T-helper 9 cell (primary cell): ENCODE measurements around the gene PPARG.
"Not testable (repeated sequence)": the region's sequence is repeated elsewhere in the genome, so short reads cannot be mapped to it uniquely, and the experiment has no call there.

ENCODE experiments used
- DNase-seq: peaks from one replicate; pipeline ENCODE4 v3.0.0-alpha.2; 2020

PPARG gene

DNA sequence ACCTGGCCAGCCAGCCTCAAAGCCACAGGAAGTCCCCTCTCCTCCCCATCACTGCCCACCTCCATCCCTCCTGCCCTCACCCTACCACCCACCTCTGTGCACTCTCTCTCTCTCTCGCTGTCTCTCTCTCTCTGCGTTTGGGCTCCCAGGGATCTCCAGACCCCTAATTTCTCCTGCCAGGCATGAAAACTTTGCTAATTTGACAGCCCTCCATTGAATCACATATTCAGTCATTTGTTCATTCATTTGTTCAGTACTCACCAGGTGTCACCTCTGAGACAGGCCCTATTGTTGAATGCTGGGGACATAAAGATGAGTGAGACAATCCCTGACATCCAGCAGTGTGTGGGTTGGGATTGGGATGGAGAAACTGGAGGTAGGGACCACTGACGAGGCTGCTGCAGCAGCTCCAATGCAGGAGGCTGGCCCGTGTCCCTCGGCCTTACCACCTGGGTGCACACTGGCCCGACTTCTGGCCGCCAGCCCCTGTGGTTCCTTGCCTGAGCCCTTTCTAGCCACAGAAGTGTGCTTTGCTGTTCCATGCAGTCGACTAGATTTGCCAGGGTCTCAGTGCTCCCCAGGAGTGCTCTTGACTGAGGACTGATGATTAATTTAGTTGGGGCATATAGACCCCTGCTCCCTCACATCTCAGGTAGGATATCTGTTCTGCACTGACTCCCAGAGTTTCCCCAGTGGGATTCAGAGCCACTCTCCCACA is 156.8 kb downstream of the PPARG start:
- no peak for DNase-seq

GRCh38 chr3:12446298-12446697 is 157.4 kb downstream of the PPARG start:
- DNase-seq: no peak

GRCh38 chr3:12447075-12447474 is 158.2 kb downstream of the PPARG start:
- DNase-seq: no peak

GRCh38 chr3:12448404-12449202 is 159.7 kb downstream of the PPARG start:
- DNase-seq: not testable (repeated sequence)

GRCh38 chr3:12449889-12450682 is 161.2 kb downstream of the PPARG start:
- DNase-seq: no peak

DNA sequence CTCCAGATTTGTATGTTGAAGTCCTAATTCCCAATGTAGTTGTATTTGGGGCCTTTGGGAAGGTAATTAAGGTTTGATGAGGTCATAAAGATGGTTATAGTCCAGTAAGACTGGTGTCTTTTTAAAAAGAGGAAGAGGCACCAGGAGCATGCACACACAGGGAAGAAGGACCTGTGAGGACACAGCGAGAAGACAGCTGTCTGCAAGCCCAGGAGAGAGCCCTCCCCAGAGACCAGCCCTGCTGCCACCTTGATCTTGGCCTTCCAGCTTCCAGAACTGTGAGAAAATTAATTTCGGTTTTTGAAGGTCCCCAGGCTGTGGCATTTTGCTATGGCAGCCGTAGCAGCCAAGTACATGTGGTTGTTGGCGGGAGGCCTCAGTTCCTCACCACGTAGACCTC is 162.6 kb downstream of the PPARG start:
- DNase-seq: no peak

- DNase-seq: no peak
Observed at GRCh38 chr3:12451960-12452359, 163.1 kb downstream of the PPARG start.

DNA sequence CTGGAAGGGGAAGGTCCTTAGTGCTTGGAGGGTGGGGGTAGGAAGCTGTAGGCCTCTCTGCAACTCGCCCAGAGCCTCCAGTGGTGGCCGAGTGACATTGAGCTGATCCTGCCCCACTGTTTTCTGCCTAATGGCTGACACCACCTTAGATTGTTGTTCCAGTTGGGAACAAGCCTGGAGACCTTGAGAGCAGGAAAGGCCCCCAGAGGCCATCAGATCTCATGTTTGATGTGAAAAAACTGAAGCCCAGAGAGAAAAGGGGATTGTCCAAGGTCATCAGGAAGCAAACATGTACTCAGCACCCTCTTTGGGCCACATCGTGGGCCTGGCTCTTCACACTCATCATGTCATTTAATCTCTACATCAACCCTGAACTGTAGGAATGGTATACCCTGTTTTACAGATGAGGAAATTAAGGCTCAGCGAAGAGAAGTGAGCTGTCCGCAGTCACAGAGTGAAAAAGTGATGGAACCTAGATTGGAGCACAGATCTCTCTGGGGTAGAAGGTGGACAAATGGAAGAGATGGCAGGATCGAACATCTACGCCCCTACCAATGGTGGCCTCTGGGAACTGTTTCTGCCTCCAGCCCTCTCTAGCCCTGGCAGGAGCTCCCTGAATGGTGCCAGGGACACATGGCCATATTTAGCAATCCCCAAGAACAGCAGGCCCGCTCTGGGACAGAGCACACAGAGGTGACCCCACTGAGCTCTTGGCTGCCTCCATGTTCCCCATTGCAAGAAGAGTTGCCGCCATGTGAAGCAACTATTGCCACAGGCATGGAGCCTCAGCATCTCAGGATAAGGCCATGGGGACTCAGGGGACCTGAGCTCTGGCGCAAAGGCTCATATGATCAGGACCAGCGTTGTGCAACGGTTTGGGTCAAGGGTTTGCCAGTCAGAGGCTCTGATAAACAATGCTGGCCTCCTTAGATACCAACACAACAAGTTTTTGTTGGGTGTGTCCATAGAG is 163.8 kb downstream of the PPARG start:
- DNase-seq: no peak

DNA sequence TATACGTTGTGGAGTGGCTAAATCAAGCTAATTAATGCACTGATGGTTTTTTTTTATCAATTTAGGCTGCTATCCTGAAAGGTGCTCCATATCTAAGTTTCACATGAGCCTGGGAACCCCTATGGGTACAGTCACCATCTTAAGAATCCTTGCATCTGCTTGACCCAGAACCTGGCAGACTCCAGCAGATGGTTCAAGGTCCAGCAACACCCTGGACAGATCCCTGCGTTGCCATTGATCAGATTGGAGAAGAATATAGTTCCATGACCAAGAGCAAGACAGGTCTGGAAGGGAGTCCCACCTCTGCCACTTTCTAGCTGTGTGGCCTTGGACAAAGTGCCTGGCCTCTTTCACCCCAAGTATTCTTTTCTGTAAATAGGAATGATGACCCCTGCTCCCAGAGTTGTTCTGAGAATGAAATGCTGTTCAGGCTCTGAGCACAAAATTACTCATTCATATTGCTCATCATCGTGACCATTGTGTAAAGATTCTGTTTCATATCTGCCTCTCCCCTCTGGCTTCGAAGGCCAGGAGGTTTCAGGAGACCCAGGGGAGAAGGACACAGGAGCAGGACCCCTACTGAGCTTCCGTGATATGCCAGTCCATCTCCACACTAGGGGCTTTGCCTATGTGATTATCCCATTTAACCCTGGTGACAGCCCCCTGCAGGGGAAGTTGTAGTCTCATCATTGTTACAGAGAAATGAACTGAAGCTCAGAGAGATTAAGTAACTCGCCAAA is 165.4 kb downstream of the PPARG start:
- DNase-seq: no peak

- DNase-seq: no peak
Observed at GRCh38 chr3:12454816-12455121, 165.9 kb downstream of the PPARG start.

DNA sequence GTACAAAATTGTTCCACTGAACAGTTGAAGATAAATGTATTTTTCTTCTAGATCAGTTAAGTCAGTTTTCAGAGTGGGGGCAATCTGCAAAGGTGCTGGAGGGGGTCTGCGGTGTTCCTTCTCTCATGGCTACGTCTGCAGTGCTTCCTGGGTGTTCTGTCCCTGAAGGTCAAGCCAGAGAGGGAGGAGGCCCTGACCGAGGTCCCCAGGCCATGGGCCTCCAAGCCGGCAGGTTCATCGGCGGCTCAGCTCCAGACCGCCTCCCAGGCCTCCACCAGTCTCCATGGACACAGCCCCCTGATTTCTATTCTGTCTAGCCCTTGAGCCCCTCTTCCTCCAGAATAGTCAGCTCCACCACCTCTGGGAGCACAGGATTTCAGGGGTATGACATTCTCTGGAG is 166.9 kb downstream of the PPARG start:
- DNase-seq: no peak

DNA sequence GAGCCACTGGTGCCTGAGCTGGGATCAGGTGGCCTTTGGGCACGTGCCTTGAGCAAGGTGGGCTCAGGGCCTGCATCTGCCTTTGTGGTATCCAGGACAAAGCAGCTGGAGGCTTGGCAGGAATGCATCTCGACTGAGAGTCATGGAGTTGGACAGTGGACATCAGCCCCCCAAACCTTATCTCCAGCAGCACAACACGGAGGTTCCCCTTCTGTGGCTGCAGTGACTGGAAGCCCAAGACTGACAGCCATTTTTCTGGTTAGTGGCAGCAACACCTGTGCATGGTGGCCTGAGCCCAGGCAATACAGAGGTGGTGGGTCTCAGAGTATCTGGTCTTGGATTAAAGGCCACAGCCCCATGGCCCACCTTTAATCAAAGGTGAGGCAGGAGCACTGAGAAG is 167.6 kb downstream of the PPARG start:
- no peak for DNase-seq

DNA sequence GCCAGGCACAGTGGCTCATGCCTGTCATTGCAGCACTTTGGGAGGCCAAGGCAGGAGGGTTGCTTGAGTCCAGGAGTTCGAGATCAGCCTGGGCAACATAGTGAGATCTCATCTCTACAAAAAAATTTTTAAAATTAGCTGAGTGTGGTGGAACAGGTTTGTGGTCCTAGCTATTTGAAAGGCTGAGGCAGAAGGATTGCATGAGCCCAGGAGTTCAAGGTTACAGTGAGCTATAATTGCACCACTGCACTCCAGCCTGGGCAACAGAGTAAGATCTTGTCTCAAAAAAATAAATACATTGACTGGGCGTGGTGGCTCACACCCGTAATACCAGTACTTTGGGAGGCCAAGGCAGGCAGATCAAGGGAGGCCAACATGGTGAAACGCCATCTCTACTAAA is 168.5 kb downstream of the PPARG start:
- not testable (repeated sequence) for DNase-seq

DNA sequence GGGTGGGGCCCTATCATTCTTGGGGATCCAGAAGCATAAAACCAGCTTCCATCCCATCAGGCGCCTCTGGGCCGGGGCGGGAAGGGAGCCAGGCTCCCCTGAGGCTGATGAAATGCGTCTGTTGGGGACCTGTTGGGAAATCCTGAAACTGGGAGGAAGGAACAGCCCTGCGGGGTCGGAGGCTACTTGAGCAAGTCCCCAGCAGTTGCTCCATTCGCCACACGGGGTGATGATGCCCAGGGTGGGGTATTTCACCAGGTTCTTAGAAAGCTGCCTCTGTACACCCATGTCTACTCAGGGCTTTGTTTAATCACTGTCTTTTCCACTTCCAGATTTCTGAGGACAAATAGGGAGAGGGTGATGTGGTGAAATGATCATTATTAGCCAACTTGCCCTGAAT is 170.0 kb downstream of the PPARG start:
- DNase-seq: no peak

GRCh38 chr3:12460127-12460526 is 171.3 kb downstream of the PPARG start:
- no peak for DNase-seq

DNA sequence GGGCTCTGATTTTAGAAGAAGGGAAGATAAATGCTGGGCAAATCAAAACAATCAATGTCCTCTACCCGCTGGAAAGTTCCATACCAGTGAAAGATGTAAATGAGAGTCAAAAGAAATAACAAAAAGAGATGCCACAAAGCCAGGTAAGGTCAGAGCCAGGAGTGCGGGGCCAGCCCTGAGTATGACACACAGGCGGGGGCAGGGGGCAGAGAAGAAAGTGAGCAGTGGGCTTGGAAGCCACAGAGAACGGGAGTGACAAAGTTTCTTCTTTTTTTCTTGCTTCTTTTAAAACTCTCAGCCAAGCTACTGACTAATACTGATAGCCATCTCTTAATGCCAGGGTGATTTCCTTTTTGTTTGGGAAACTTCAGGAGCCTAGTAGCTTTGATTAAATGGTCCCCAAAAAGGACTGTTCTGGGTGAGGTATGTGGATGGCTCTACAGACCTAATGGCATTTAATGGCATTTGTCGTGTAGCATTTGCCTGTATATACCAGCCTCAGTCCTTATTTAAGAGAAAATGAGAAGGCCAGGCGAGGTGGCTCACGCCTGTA is 172.3 kb downstream of the PPARG start:
- DNase-seq: no peak

DNA sequence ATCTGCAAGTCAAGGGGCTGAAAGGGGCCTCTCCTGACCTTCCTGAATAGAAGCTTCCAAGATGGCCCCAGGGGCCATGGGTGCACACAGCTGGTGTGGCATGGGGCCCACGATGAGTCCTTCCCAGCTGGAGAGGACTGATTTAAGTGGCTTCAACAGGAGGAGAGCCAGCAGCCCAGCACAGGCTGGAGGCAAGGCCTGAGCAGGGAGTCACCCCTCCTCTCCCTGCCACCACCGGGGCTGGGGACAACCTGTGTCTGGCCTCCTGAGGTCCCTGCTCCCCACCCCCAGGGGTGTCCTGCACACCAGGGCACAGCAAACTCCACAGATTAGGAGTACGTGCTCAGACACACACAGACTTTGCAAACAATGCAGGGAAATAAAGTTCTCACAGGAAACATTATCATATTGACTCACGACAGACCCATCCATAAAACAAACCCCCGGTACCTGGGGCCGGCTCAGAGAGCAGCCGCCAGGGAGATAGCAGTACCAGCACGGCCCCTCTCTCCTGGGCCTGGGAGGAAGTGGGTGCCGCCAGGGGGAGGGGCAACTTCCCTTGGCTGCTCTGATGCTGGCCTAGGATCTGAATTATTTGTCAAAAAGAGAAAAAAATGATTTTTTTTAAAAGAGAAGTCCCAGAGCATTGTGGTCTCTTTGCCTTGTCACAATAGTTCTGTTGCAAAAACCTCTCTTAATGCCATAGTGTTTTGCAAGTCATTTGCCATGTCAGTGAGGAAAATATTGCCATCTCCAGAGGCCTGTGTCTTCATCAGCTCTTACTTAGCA is 173.5 kb downstream of the PPARG start:
- no peak for DNase-seq

DNA sequence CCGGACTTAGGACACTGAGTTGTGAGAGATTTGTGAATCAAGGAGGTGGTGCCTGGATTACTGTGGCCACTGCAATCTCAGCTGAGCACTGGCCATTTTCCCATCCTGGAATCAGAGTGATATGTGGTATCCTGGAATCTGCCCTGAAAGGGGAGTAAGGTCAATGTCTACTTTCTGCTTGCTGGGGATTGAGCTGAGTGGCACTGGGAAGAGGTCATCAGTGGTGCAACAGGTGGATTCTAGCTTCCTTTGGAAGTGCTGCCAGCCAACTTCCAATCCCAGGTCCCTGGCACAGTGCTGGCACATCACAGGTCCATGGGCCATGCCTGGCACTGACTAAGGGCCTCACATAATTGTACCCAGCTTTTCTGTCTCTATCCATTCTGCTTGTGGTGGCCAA is 174.8 kb downstream of the PPARG start:
- DNase-seq: no peak

GRCh38 chr3:12464181-12464580 is 175.3 kb downstream of the PPARG start:
- DNase-seq: no peak

- no peak for DNase-seq
Observed at GRCh38 chr3:12465151-12465835, 176.4 kb downstream of the PPARG start.
